Body of pancreas (tissue), 4 donors: ENCODE measurements around the gene EXOC2. TPM values are rescaled to one million over a fixed set of nuclear protein-coding genes. Genes with fewer than 3 reads are reported as not detected.

Source experiments
- ATAC-seq: fragments of 150-250 bp; one replicate; pipeline ENCODE4 v1.9.1; 2016
- DNase-seq, 4 donors: peaks; one replicate each; pipeline ENCODE4 v3.0.0-alpha.2; 2019
- H3K27ac ChIP-seq, 4 donors: fragments of 200-600 bp; sonication (generic); 1 replicate in 3 of 4; 2 replicates in 1 of 4; pipeline versions ENCODE4 v1.5.1 to v1.6.1; 2016 to 2019; ENCODE audit warnings: mild to moderate bottlenecking in 1 of 4, mixed read lengths in 1 of 4, moderate library complexity in 1 of 4
- H3K27me3 ChIP-seq, 2 donors: fragments of 200-600 bp; sonication (generic); one replicate each; pipeline ENCODE4 v1.6.0; 2016; ENCODE audit warnings: mild to moderate bottlenecking in 1 of 2
- H3K36me3 ChIP-seq, 2 donors: fragments of 200-600 bp; sonication (generic); replicated peaks in 1 of 2; 2 replicates each; pipeline ENCODE4 v1.5.1; 2016; ENCODE audit warnings: low read depth in 2 of 2; ENCODE audit not compliant: insufficient read depth in 1 of 2
- H3K4me1 ChIP-seq: fragments of 200-600 bp; sonication (generic); one replicate; pipeline ENCODE4 v1.6.0; 2016
- H3K4me3 ChIP-seq, 2 donors: fragments of 200-600 bp; sonication (generic); 1 replicate in 1 of 2; 2 replicates in 1 of 2; pipeline ENCODE4 v1.5.1; 2016 to 2019
- H3K9me3 ChIP-seq, 3 donors: fragments of 200-600 bp; sonication (generic); 1 replicate in 2 of 3; 2 replicates in 1 of 3; pipeline ENCODE4 v1.5.1; 2016
- CTCF ChIP-seq, 7 experiments: fragments of 450-650 bp in 4 of 7; fragments of 200-600 bp in 3 of 7; sonication (generic) in 3 of 7; IDR thresholded peaks; one replicate each; pipeline ENCODE4 v1.5.1; 2016 to 2019; ENCODE audit warnings: antibody characterized with exemption in 7 of 7
- POLR2A ChIP-seq, 3 donors: fragments of 450-650 bp; IDR thresholded peaks; one replicate each; pipeline ENCODE4 v1.6.1; 2016; ENCODE audit warnings: antibody characterized with exemption in 3 of 3, mild to moderate bottlenecking in 2 of 3
- whole genome bisulfite sequencing, 2 donors: methylation state at CpG; one replicate each; pipeline ENCODE4 v1.1.5; 2017; 5-methylcytosine and 5-hydroxymethylcytosine counted together
- intact Hi-C: fragments of 100-400 bp; cut with DNase I; formaldehyde crosslinking; loops from one replicate; pipeline ENCODE4 v1.15.1; 2023
- total RNA-seq, 2 donors: library from RNA; depleted of rRNA; stranded (reverse); fragments of >200 nt; gene quantifications; one replicate each; pipeline ENCODE4 v1.1.0, GENCODE V29; 2016

The EXOC2 gene
- total RNA-seq, 2 donors from 2014 or later = 10.5 to 10.6 TPM

- WGBS, 2 donors = 72 to 73% methylated on average over 5 to 10 of the region's 12 CpGs
- TF ChIP-seq POLR2A (IDR thresholded peaks at IDR 0.05) = no peak
- TF ChIP-seq CTCF (IDR thresholded peaks at IDR 0.05) = no peak
- Histone ChIP-seq H3K27ac (no peak overlapping the region), H3K27me3 (no peaks in the 10 kb centered on the region), H3K9me3 (no peaks in the 10 kb centered on the region), H3K4me3 (no peak overlapping the region), H3K36me3 (no peaks in the 10 kb centered on the region), H3K4me1 (no peaks in the 10 kb centered on the region)
- ATAC-seq (no peak), DNase-seq (no peak)
- intact Hi-C loops = no loop called here
These were observed 251.6 kb downstream of the EXOC2 start for GRCh38 chr6:441126-441920.

GRCh38 chr6:439641-440167, 253.2 kb downstream of the EXOC2 start:
- intact Hi-C loops = no loop called here
- Histone ChIP-seq H3K9me3 (no peaks in the 10 kb centered on the region), H3K4me3 (no peak overlapping the region), H3K27me3 (no peaks in the 10 kb centered on the region), H3K4me1 (no peaks in the 10 kb centered on the region), H3K27ac (no peak overlapping the region), H3K36me3 (no peaks in the 10 kb centered on the region)
- DNase-seq (no peak), ATAC-seq (no peak)
- 64 to 68% methylated on average over 9 of the region's 9 CpGs for WGBS, 2 donors
- TF ChIP-seq POLR2A (IDR thresholded peaks at IDR 0.05) (no peak), CTCF (IDR thresholded peaks at IDR 0.05) (no peak)

GRCh38 chr6:438634-439170, 254.2 kb downstream of the EXOC2 start:
- intact Hi-C loops = no loop called here
- ATAC-seq = no peak
- Histone ChIP-seq H3K27me3 (no peaks in the 10 kb centered on the region), H3K4me1 (no peaks in the 10 kb centered on the region), H3K4me3 (no peak overlapping the region), H3K27ac (no peak overlapping the region), H3K36me3 (no peaks in the 10 kb centered on the region), H3K9me3 (no peaks in the 10 kb centered on the region)
- no peak for DNase-seq
- TF ChIP-seq CTCF (IDR thresholded peaks at IDR 0.05) (no peak), POLR2A (IDR thresholded peaks at IDR 0.05) (no peak)
- 69 to 70% methylated on average over 12 of the region's 12 CpGs for WGBS, 2 donors

GRCh38 chr6:437037-437392, 255.9 kb downstream of the EXOC2 start:
- Histone ChIP-seq H3K36me3 (no peaks in the 10 kb centered on the region), H3K4me3 (no peak overlapping the region), H3K27ac (no peak overlapping the region), H3K9me3 (no peaks in the 10 kb centered on the region), H3K4me1 (no peaks in the 10 kb centered on the region), H3K27me3 (no peaks in the 10 kb centered on the region)
- intact Hi-C loops = no loop called here
- TF ChIP-seq CTCF (IDR thresholded peaks at IDR 0.05) = no peak
- TF ChIP-seq POLR2A (IDR thresholded peaks at IDR 0.05) = no peak
- no peak for DNase-seq
- 88 to 90% methylated on average over 3 to 6 of the region's 6 CpGs for WGBS, 2 donors
- ATAC-seq = no peak
